HepG2 (cell line): ENCODE measurements around the gene VPS4A. TPM values are rescaled to one million over a fixed set of nuclear protein-coding genes. Genes with fewer than 3 reads are reported as not detected.

Source experiments
- HNRNPK ChIP-seq: fragments of 200-400 bp; formaldehyde crosslinking; IDR thresholded peaks from 2 replicates; pipeline ENCODE4 v1.6.1; 2018; ENCODE audit warnings: low read length, low read depth, moderate library complexity, mild to moderate bottlenecking; ENCODE audit not compliant: poor library complexity, severe bottlenecking
- PRPF4 ChIP-seq: fragments of 200-400 bp; formaldehyde crosslinking; IDR thresholded peaks from 2 replicates; pipeline ENCODE4 v1.6.1; 2016; ENCODE audit warnings: low read length, low read depth; ENCODE audit not compliant: poor library complexity, severe bottlenecking
- RXRB ChIP-seq: IDR thresholded peaks from 2 replicates; pipeline ENCODE4 v1.6.1; 2016; ENCODE audit warnings: borderline replicate concordance, missing genetic modification reagents, missing compliant biosample characterization
- ZFAT ChIP-seq: sonication (generic); formaldehyde crosslinking; conservative IDR thresholded peaks from 2 replicates; pipeline ENCODE4 v1.8.1; 2023; ENCODE audit warnings: missing genetic modification reagents, inconsistent platforms
- ZFP36L1 ChIP-seq: sonication (generic); formaldehyde crosslinking; IDR thresholded peaks from 2 replicates; pipeline ENCODE4 v1.8.0; 2022; ENCODE audit warnings: mild to moderate bottlenecking, missing genetic modification reagents, moderate library complexity
- ZMYM2 ChIP-seq: sonication (generic); formaldehyde crosslinking; IDR thresholded peaks from 2 replicates; pipeline ENCODE4 v1.8.0; 2022; ENCODE audit warnings: mild to moderate bottlenecking, missing genetic modification reagents
- polyA plus RNA-seq, 8 experiments: library from polyadenylated mRNA; depleted of rRNA in 3 of 8; stranded (reverse) in 7 of 8; unstranded in 1 of 8; fragments of >200 nt; fragmentation: Illumina TruSeq in 4 of 8; extraction: Trizol in 4 of 8; gene quantifications; 2 replicates each; pipeline versions ENCODE4 v1.2.1 to v1.2.3, GENCODE V29; 2011 to 2016; ENCODE audit warnings: low read depth in 4 of 8, missing spikeins in 1 of 8, mixed read lengths in 1 of 8; ENCODE audit not compliant: insufficient read depth in 1 of 8
- total RNA-seq, 5 experiments: library from RNA; depleted of rRNA; stranded (reverse); fragments of >200 nt; fragmentation: Illumina TruSeq; extraction: Trizol; gene quantifications; 2 replicates each; pipeline ENCODE4 v1.2.3, GENCODE V29; 2016; ENCODE audit warnings: low read depth in 1 of 5
- TF ChIP-seq, protein P1 (sequence below): sonication (generic); formaldehyde crosslinking; IDR thresholded peaks from 2 replicates; pipeline ENCODE4 v1.4.0; 2020; ENCODE audit warnings: missing genetic modification reagents, borderline replicate concordance
- TF ChIP-seq, protein P2 (sequence below): sonication (generic); formaldehyde crosslinking; IDR thresholded peaks from 2 replicates; pipeline ENCODE4 v1.5.1; 2020; ENCODE audit warnings: mild to moderate bottlenecking, missing genetic modification reagents
- TF ChIP-seq, protein P3 (sequence below): sonication (generic); formaldehyde crosslinking; IDR thresholded peaks from 2 replicates; pipeline ENCODE4 v1.4.0; 2020; ENCODE audit warnings: missing genetic modification reagents, borderline replicate concordance
- TF ChIP-seq, protein P4 (sequence below): IDR thresholded peaks from 2 replicates; pipeline ENCODE4 v1.6.1; 2018; ENCODE audit warnings: missing genetic modification reagents, mild to moderate bottlenecking, missing compliant biosample characterization
- TF ChIP-seq, protein P5 (sequence below): sonication (generic); formaldehyde crosslinking; IDR thresholded peaks from 2 replicates; pipeline ENCODE4 v1.4.0; 2020; ENCODE audit warnings: missing genetic modification reagents
- TF ChIP-seq, protein P6 (sequence below), 2 experiments: IDR thresholded peaks; 2 replicates each; pipeline ENCODE4 v1.6.1; 2011 to 2012; ENCODE audit warnings: low read length in 2 of 2, borderline replicate concordance in 1 of 2, low read depth in 1 of 2, mild to moderate bottlenecking in 1 of 2, moderate library complexity in 1 of 2

Gene VPS4A
- total and polyA plus RNA-seq, 2 of the 13 experiments (the other 11 are each of a cell fraction or from before 2014, with no cell fraction given) = 13.2 to 27.9 TPM

DNA sequence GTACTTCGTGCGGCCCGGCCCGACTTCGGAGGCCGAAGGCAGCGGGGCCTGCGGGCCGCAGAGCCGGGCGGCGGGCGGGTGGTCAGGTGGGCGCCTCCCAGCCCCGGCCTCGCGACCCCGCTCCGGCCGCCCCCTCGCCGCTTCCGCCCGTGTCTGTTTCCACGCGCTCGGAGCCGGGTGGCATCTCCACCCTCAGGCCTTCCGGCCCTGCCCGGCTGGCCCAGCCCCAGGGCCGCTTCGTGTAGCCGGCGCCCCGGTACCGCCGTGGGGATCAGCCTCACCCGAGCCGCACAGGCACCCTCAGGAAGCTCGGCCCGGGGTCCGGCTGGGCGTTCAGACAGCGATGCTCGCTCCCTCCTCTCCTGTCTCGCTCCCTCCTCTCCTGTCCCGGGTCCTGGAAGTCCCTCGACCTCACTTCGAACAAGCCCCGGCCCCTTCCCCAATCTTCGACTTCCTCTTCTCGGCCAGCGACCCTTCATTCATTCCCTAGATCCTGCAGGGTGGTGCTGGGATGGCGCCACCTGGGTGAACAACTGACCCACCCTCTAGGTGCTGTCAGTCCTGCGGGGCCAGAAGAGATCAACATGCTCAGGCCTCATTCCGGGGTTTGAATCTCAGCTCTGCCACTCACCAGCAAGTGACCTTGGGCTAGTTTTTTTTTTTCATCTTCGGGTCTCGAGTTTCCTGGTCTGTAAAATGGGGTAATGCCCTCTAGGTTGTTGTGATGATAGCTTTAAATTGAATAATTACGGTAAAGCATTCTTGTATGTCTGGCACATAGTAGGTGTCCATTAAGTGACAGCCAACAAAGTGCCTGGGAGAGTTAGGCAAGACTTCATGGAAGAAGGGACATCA lies 610 bp downstream of the VPS4A start (continued):
- TF ChIP-seq, protein P1, sequence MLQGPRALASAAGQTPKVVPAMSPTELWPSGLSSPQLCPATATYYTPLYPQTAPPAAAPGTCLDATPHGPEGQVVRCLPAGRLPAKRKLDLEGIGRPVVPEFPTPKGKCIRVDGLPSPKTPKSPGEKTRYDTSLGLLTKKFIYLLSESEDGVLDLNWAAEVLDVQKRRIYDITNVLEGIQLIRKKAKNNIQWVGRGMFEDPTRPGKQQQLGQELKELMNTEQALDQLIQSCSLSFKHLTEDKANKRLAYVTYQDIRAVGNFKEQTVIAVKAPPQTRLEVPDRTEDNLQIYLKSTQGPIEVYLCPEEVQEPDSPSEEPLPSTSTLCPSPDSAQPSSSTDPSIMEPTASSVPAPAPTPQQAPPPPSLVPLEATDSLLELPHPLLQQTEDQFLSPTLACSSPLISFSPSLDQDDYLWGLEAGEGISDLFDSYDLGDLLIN (CRISPR knock-in tag) = no peak
- TF ChIP-seq, protein P2, sequence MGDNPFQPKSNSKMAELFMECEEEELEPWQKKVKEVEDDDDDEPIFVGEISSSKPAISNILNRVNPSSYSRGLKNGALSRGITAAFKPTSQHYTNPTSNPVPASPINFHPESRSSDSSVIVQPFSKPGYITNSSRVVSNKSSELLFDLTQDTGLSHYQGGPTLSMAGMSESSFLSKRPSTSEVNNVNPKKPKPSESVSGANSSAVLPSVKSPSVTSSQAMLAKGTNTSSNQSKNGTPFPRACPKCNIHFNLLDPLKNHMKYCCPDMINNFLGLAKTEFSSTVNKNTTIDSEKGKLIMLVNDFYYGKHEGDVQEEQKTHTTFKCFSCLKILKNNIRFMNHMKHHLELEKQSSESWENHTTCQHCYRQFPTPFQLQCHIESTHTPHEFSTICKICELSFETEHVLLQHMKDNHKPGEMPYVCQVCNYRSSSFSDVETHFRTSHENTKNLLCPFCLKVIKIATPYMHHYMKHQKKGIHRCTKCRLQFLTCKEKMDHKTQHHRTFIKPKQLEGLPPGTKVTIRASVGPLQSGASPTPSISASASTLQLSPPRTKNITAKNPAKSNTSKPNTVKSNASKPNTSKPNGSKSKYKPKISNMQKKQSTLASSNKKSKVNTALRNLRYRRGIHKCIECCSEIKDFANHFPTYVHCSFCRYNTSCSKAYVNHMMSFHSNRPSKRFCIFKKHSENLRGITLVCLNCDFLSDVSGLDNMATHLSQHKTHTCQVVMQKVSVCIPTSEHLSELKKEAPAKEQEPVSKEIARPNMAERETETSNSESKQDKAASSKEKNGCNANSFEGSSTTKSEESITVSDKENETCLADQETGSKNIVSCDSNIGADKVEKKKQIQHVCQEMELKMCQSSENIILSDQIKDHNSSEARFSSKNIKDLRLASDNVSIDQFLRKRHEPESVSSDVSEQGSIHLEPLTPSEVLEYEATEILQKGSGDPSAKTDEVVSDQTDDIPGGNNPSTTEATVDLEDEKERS (CRISPR knock-in tag) = no peak
- TF ChIP-seq, protein P3, sequence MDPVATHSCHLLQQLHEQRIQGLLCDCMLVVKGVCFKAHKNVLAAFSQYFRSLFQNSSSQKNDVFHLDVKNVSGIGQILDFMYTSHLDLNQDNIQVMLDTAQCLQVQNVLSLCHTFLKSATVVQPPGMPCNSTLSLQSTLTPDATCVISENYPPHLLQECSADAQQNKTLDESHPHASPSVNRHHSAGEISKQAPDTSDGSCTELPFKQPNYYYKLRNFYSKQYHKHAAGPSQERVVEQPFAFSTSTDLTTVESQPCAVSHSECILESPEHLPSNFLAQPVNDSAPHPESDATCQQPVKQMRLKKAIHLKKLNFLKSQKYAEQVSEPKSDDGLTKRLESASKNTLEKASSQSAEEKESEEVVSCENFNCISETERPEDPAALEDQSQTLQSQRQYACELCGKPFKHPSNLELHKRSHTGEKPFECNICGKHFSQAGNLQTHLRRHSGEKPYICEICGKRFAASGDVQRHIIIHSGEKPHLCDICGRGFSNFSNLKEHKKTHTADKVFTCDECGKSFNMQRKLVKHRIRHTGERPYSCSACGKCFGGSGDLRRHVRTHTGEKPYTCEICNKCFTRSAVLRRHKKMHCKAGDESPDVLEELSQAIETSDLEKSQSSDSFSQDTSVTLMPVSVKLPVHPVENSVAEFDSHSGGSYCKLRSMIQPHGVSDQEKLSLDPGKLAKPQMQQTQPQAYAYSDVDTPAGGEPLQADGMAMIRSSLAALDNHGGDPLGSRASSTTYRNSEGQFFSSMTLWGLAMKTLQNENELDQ = no peak
- TF ChIP-seq ZFP36L1 (CRISPR knock-in tag) (peak; percentile 46; the same call in 1 of the 2 replicates), ZFAT (0 out of 2 replicates have a peak, but pooled peaks have one; percentile 72), ZMYM2 (CRISPR knock-in tag) (peak; percentile 50; the same call in 1 of the 2 replicates), RXRB (CRISPR knock-in tag) (no peak), PRPF4 (no peak), HNRNPK (no peak)
- TF ChIP-seq, protein P4, sequence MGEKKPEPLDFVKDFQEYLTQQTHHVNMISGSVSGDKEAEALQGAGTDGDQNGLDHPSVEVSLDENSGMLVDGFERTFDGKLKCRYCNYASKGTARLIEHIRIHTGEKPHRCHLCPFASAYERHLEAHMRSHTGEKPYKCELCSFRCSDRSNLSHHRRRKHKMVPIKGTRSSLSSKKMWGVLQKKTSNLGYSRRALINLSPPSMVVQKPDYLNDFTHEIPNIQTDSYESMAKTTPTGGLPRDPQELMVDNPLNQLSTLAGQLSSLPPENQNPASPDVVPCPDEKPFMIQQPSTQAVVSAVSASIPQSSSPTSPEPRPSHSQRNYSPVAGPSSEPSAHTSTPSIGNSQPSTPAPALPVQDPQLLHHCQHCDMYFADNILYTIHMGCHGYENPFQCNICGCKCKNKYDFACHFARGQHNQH (CRISPR knock-in tag) = peak; percentile 38; the same call in 1 of the 2 replicates
- TF ChIP-seq, protein P5, sequence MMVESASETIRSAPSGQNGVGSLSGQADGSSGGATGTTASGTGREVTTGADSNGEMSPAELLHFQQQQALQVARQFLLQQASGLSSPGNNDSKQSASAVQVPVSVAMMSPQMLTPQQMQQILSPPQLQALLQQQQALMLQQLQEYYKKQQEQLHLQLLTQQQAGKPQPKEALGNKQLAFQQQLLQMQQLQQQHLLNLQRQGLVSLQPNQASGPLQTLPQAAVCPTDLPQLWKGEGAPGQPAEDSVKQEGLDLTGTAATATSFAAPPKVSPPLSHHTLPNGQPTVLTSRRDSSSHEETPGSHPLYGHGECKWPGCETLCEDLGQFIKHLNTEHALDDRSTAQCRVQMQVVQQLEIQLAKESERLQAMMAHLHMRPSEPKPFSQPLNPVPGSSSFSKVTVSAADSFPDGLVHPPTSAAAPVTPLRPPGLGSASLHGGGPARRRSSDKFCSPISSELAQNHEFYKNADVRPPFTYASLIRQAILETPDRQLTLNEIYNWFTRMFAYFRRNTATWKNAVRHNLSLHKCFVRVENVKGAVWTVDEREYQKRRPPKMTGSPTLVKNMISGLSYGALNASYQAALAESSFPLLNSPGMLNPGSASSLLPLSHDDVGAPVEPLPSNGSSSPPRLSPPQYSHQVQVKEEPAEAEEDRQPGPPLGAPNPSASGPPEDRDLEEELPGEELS (CRISPR knock-in tag) = 0 out of 2 replicates have a peak, but pooled peaks have one; percentile 54
- TF ChIP-seq, protein P6, sequence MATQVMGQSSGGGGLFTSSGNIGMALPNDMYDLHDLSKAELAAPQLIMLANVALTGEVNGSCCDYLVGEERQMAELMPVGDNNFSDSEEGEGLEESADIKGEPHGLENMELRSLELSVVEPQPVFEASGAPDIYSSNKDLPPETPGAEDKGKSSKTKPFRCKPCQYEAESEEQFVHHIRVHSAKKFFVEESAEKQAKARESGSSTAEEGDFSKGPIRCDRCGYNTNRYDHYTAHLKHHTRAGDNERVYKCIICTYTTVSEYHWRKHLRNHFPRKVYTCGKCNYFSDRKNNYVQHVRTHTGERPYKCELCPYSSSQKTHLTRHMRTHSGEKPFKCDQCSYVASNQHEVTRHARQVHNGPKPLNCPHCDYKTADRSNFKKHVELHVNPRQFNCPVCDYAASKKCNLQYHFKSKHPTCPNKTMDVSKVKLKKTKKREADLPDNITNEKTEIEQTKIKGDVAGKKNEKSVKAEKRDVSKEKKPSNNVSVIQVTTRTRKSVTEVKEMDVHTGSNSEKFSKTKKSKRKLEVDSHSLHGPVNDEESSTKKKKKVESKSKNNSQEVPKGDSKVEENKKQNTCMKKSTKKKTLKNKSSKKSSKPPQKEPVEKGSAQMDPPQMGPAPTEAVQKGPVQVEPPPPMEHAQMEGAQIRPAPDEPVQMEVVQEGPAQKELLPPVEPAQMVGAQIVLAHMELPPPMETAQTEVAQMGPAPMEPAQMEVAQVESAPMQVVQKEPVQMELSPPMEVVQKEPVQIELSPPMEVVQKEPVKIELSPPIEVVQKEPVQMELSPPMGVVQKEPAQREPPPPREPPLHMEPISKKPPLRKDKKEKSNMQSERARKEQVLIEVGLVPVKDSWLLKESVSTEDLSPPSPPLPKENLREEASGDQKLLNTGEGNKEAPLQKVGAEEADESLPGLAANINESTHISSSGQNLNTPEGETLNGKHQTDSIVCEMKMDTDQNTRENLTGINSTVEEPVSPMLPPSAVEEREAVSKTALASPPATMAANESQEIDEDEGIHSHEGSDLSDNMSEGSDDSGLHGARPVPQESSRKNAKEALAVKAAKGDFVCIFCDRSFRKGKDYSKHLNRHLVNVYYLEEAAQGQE (IDR thresholded peaks at IDR 0.05; ENCODE audit: borderline replicate concordance in 1 of 2, low read depth in 1 of 2, low read length in 2 of 2) = no peak
